Hepatic stellate cell (primary cell): ENCODE measurements around the gene SRPX2.

Experiments used
- DNase-seq: peaks from one replicate; pipeline ENCODE4 v3.0.0; 2011; ENCODE audit warnings: low spot score

Gene SRPX2, protein sequence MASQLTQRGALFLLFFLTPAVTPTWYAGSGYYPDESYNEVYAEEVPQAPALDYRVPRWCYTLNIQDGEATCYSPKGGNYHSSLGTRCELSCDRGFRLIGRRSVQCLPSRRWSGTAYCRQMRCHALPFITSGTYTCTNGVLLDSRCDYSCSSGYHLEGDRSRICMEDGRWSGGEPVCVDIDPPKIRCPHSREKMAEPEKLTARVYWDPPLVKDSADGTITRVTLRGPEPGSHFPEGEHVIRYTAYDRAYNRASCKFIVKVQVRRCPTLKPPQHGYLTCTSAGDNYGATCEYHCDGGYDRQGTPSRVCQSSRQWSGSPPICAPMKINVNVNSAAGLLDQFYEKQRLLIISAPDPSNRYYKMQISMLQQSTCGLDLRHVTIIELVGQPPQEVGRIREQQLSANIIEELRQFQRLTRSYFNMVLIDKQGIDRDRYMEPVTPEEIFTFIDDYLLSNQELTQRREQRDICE

DNA sequence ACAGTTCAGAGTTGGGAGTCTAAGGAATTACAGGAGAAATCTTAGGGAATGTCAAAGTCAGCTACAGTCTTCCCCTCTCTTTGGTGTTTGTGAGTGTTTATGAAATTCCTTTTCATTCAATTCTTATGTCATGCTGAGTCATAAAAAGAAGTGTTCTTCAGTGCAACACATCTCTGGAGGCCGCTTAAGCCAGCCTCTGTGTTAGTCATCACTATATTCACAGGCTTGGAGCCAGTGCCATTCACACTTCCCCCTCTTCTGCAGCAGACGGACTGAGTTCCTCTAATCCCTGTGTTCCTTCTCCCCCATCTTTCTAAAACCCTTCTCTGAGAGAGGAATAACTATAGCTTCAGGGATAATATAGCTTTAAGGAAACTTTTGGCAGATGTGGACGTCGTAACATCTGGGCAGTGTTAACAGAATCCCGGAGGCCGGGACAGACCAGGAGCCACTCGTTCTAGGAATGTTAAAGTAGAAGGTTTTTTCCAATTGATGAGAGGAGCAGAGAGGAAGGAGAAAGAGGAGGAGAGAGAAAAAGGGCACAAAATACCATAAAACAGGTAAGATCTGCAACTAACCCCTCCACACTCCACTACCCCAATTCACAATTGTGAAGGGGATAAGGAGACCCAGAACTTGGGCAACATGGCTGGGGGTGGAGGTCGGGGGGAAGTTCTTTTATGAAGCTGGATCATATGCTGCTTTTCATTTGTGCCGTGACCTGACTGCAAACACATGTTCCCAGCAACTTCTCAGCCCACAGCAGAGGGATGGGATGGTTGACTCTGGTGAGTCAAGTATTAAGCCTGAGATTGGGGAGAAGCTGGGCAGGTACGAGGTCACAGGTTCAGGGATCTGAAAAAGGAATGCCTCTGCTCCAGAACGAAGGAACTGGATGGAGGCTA lies at the start of gene SRPX2:
TSS of gene SRPX2 (plus strand) at position 244 of the 905 bp plus-strand sequence. CDS start 2,124 bp downstream, outside the sequence.
- peak; percentile 38 for DNase-seq

DNA sequence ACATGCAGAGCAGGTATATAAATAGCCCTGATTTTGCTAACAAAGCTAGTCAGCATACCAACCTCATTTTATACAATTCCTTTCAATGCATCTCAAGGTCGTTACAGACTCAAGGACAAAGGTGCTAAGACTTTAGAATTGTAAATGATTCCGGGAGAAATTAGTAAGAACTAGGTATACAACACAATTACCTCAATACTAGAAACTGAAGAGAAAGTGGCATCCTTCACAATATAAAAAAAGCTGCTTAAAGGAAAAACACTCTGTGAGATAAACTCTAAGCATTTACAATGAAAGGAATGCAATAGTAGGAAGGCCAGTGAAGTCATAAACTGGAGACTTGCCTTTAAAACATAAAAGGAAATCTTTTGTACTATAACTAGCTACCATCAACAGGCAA lies 47.4 kb upstream of the SRPX2 start:
- no peak for DNase-seq

GRCh38 chrX:100599456-100599855 lies 44.5 kb upstream of the SRPX2 start:
- no peak for DNase-seq

- DNase-seq = no peak
These were observed 43.7 kb upstream of the SRPX2 start for GRCh38 chrX:100600340-100600739.

GRCh38 chrX:100600758-100601157 lies 43.2 kb upstream of the SRPX2 start:
- DNase-seq = no peak

- no peak for DNase-seq
These were observed 37.2 kb upstream of the SRPX2 start for GRCh38 chrX:100606753-100607152.

GRCh38 chrX:100609591-100609990 lies 34.4 kb upstream of the SRPX2 start:
- DNase-seq = no peak

- DNase-seq = no peak
These were observed 32.0 kb upstream of the SRPX2 start for GRCh38 chrX:100611951-100612350.

GRCh38 chrX:100615005-100615404 lies 29.0 kb upstream of the SRPX2 start:
- DNase-seq = peak; percentile 13

GRCh38 chrX:100623001-100623400 lies 21.0 kb upstream of the SRPX2 start:
- DNase-seq = no peak

GRCh38 chrX:100625985-100626491 lies 18.0 kb upstream of the SRPX2 start:
- DNase-seq = no peak

DNA sequence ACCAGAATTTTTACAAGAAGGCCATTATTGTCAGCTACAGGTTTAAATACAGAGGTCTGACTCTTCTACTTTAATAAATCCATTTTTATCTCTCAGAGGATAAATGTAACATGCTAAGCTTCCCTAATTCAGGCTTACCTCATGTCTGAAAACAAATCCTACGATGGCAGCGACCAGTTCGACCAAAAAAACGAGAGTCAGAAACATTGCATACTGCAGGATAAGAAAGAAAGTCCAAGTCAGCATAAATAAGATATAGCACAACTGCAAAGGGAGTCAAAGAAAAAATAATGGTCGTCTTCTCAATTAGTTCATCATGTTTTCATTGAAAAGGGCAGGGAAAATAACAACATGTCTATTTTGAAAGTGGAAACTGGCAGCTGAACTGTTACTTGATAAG lies 9.0 kb upstream of the SRPX2 start:
- DNase-seq = no peak

GRCh38 chrX:100635989-100636320 lies 8.0 kb upstream of the SRPX2 start:
- no peak for DNase-seq

- DNase-seq = peak; percentile 65
These were observed 7.5 kb upstream of the SRPX2 start, which contains the start of gene TSPAN6 for GRCh38 chrX:100636321-100636991. TSPAN6 (minus strand) TSS chrX:100636806; CDS start chrX:100636694, 112 bp downstream.

DNA sequence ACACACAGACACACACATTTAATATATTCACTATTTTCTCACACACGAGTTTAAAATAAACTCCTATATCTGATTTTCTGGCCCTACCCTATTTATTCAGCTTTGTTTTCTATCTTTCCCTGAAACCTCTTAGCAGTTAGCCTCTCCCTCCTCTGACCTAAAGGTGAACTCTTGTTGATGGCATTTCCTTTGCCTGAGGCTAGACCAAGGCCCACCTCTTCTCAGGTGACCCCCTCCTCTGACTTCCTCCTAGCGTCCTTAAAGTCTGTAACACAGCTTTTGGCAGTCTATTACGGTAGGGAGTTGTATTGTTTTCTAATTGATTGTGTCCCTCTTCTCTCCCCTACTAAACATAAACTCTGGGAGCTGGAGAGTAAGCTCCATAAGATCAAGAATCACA lies 1.7 kb upstream of the SRPX2 start:
- DNase-seq = no peak

- DNase-seq = no peak
These were observed 787 bp upstream of the SRPX2 start for GRCh38 chrX:100643212-100643611.

DNA sequence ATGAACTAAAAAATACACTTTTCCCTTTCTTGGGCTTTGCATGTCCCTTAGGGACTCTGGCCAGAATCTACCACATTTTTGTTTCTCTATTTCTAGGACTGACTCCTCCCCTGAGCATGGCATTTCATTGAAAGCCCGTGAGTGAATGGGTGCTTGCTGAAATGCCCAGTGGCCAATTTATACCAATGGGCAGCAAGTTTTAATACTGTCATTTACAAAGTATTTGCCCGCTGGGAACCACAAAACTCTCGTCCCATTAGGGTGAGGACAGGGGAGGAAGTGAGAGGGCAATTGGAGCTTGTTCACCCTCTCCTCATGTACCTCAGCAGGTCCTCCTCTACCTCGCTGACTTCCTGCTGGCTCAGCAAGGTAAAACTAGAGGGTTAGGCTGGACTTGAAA lies 1.1 kb downstream of the SRPX2 start:
- DNase-seq = no peak

- DNase-seq = no peak
These were observed 3.1 kb downstream of the SRPX2 start for GRCh38 chrX:100647095-100647494.

GRCh38 chrX:100647739-100648138 lies 3.7 kb downstream of the SRPX2 start:
- no peak for DNase-seq

- no peak for DNase-seq
These were observed 4.7 kb downstream of the SRPX2 start for GRCh38 chrX:100648458-100649417.
